C4-2B (cell line): ENCODE results near the gene MIGA2.

Source experiments
- ZFX ChIP-seq: fragments of 450-650 bp; IDR thresholded peaks from 2 replicates; pipeline ENCODE4 v1.6.1; 2017
- TF ChIP-seq, protein P1 (sequence below): fragments of 450-650 bp; conservative IDR thresholded peaks from 2 replicates; pipeline ENCODE4 v1.5.1; 2017; ENCODE audit warnings: mild to moderate bottlenecking

DNA sequence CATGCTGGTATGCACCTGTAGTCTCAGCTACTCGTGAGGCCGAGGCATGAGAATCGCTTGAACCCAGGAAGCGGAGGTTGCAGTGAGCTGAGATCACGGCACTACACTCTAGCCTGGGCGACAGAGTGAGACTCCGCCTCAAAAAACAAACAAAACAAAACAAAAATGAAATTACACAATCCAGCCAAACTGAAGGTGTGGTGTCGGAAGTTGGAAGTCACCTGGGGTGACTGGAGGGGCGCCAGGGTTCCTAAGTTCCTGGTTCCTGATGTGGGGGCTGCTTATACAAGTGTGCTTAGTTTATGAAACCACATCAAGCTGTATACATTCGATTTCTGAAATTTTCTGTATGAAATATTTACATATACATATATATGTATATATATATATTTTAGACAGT, 40.8 kb downstream of the MIGA2 start:
- TF ChIP-seq, protein P1, sequence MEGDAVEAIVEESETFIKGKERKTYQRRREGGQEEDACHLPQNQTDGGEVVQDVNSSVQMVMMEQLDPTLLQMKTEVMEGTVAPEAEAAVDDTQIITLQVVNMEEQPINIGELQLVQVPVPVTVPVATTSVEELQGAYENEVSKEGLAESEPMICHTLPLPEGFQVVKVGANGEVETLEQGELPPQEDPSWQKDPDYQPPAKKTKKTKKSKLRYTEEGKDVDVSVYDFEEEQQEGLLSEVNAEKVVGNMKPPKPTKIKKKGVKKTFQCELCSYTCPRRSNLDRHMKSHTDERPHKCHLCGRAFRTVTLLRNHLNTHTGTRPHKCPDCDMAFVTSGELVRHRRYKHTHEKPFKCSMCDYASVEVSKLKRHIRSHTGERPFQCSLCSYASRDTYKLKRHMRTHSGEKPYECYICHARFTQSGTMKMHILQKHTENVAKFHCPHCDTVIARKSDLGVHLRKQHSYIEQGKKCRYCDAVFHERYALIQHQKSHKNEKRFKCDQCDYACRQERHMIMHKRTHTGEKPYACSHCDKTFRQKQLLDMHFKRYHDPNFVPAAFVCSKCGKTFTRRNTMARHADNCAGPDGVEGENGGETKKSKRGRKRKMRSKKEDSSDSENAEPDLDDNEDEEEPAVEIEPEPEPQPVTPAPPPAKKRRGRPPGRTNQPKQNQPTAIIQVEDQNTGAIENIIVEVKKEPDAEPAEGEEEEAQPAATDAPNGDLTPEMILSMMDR = no peak
- no peak for TF ChIP-seq ZFX
